ENCODE measurements around the gene LTC4S.
A peak's percentile ranks its signal among the peaks of the same experiment; 100 is the strongest.
"Not testable (repeated sequence)": the region's sequence is repeated elsewhere in the genome, so short reads cannot be mapped to it uniquely, and the experiment has no call there.

The LTC4S gene, protein sequence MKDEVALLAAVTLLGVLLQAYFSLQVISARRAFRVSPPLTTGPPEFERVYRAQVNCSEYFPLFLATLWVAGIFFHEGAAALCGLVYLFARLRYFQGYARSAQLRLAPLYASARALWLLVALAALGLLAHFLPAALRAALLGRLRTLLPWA

DNA sequence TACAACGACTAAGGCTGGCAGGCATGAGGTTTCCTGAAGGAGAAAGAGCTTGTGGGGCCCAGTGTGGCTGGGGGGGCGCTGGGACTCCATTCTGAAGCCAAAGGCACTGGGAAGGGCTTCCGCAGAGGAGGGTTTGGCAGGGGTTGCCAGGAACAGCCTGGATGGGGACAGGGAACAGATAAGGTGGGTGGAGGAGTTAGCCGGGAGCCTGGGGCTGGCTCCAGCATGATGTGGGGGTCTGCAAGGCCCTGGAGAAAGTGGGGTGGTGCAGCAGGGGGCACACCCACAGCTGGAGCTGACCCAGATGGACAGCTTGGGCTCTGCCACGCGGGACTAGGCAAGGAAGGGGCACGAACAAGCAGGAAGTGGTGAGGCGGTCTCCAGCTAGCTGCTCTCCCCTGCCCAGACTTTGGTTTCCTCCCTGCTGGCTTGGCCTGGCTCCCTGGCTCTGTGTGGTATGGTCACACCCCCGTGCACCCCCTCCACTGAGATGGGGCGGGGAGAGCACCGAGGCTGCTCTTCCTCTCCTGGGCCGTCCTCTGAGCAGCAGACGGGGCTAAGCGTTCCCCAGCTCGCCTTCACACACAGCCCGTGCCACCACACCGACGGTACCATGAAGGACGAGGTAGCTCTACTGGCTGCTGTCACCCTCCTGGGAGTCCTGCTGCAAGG, at the start of gene LTC4S:
Gene LTC4S (plus strand): TSS at position 519 of the 672 bp plus-strand sequence. CDS start 95 bp downstream, at position 614.
- peak; percentile 72 for DNase-seq

DNA sequence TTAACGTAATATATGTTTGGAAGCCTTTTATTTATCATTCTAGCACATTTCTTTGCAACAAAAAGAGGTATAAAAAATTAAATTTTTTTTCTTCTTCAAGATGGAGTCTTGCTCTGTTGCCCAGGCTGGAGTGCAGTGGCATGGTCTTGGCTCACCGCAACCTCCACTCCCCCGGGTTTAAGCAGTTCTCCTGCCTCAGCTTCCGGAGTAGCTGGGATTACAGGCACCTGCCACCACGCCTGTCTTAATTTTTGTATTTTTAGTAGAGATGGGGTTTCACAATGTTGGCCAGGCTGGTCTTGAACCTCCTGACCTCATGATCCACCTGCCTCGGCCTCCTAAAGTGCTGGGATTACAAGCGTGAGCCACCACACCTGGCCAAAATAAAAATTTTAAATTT, 49.7 kb upstream of the LTC4S start:
- DNase-seq: not testable (repeated sequence)

- DNase-seq: no peak
Observed at GRCh38 chr5:179746872-179747271, 46.9 kb upstream of the LTC4S start.

DNA sequence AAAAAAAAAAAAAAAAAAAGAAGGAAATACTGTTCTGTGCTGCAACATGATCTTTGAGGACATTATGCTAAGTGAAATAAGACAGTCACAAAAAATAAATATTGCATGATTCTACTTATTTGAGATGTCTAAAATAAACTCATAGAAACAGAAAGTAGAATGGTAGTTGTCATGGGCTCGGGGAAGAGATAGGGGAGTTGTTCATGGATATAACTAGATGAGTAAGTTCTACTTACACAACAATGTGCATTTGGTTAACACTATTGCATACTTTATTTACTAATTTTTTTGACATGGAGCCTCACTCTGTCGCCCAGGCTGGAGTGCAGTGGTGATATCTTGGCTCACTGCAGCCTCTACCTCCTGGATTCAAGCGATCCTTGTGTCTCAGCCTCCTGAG, 46.0 kb upstream of the LTC4S start:
- no peak for DNase-seq

DNA sequence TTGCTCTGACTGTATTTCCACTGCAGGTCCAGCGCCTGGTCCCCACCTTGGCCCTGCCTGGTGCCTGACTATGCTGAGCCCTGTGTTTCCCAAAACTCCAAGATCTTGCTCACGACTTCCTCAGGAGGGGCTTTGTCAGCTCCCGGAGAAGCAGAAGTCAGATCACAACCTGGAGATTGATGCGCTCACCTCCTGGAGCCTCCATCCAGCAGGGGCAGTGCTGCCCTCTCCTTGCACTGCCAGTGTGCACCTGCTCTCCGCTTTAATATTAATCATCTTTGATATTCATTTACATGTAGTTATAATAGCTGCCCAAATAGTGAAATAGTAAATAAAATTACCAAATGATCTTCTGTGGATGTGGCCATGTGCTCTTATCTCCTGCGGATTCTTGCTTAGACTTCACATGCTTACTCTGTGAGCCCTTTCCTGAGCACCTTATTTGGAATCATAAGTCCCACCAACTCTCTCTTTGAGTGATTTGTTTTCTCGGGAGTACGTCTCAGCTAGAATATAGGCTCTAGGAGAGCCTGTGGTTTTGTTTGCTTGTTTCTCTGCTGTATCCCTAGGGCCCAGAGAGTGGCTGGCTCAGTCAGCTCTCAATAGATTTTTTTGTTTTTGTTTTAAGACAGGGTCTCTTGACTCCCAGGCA, 43.8 kb upstream of the LTC4S start:
- DNase-seq: no peak

DNA sequence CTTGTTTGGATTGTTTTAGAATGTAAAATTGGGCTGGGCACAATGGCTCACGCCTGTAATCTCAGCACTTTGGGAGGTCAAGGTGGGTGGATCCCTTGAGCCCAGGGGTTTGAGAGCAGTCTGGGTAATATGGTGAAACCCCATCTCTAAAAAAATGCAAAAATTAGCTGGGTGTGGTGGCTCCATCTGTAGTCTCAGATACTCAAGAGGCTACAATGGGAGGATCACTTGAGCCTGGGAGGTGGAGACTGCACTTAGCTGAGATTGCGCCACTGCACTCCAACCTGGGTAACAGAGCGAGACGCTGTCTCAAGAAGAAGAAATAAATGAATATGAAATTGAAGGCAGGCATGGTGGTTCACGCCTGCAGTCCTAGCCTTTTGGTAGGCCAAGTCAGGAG, 39.8 kb upstream of the LTC4S start:
- DNase-seq: no peak

DNA sequence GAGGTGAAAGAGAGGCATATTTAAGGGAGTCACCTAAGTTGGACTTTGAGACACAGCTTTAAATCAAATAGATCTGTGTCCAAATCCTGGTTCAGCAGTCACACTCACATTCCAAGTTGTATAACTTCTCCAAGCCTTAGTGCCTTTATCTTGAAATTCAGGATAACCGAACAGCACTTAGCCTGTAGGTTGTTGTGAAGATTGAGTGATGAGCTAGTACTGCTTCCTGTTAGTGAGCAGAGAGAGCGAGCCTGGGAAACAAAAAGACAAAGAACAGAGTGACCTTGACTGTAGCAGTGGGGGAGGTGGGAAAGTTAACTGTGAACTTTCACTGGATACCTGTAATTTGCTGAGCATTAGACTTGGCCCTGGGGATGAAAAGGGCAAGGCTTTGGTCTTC, 38.8 kb upstream of the LTC4S start:
- DNase-seq: no peak

DNA sequence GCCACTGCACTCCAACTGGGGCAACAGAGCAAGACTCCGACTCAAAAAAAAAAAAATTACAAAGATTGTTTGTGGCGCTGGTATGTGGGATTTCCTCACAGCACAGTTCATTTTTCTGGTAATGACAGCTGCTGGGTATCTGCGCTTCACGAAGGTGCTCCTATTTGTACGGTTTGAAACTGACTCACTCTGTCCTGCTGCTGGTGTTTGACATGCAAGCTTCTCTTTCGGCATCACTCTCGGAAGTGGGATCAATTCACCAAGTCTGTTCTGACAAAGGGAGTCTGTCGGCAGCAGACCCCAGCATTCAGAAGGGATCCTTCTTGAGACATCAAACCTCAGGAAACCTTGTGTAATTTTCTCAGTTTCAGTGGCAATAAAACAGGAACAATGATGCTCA, 34.8 kb upstream of the LTC4S start:
- DNase-seq: no peak

DNA sequence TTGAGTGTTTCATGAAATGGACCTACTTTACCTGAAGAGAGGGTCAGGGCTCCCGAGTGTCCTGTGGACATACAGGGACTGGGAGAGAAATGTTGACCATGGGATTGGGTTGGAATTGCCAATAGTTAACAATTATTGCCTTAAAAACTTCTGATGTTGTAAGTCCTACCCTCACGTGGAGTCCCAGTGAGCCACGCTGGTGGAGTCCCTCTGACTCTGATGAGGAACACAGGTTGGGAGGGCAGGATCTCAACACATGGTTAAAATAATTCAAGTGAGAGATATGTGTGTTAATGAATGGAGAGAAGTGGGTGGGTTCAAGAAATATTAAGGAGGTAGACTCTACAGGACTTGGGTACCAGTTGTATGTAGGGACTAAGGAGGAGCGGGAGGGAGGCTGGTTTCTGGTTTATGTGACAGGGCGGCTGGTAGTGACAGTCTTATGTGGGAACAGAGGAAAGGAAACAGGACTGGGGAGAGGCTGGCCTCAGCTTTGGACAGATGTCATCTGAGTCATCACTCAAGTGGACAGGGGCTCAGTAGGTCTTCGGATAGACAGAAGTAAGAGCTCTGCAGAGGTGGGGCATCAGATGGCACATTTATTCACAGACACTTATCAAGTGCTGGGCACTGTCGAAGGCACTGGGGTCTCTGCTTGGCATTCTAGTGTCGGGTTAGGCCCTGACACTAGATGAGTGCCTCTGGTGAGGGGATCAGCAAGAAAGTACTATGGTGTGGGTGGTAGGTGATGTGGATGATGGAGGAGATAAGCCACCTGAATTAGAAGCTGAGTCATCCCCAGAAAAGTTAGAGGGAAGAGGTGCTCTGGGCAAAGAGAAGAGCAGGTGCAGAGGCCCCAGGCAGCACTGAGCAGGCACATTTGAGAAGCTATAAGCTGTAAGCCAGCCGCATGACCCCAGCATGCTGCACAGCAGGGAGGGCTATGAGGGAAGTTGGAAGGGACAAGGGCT, 33.9 kb upstream of the LTC4S start:
- no peak for DNase-seq

GRCh38 chr5:179762079-179762780, 31.6 kb upstream of the LTC4S start:
- peak; percentile 40 for DNase-seq

DNA sequence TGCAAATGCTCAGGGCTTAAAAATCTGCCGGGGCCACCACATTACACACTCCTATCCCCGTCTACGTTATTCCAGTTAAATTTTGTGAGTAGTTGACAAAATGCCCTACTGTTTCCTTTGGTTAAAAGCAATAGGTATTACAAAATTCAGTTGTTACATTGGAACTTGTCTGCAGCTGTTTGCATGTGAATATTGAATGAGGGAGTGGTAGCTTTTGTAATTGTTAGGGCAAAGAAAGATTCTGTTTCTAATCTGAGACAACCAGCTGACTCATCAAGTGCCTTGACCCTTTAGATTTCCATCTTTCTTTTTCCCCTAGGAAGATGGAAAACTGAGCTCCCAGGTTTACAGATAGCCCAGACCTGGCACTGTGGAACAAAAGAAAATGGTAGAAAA, 31.0 kb upstream of the LTC4S start:
- no peak for DNase-seq

- no peak for DNase-seq
Observed at GRCh38 chr5:179763215-179763945, 30.4 kb upstream of the LTC4S start.

DNA sequence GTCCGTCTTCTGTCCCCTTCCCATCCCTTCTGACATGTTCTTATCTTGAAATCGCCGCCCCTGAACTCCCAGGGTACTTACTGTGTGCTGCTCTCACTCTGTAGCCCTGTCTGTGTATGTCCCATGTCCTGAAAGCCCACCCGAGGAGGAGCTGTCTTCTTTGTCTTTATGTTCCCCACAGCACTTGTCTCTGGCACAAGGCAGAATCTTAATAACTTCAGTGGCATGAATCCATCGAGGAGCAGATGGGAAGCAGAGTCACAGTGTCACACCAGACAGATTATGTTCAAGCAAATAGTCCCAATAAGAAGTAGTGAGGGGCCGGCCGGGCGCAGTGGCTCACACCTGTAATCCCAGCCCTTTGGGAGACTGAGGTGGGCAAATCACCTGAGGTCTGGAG, 29.7 kb upstream of the LTC4S start:
- DNase-seq: no peak

GRCh38 chr5:179765400-179765799, 28.4 kb upstream of the LTC4S start:
- no peak for DNase-seq

GRCh38 chr5:179766021-179766725, 27.6 kb upstream of the LTC4S start:
- no peak for DNase-seq

GRCh38 chr5:179766726-179767455, 26.9 kb upstream of the LTC4S start:
- no peak for DNase-seq

DNA sequence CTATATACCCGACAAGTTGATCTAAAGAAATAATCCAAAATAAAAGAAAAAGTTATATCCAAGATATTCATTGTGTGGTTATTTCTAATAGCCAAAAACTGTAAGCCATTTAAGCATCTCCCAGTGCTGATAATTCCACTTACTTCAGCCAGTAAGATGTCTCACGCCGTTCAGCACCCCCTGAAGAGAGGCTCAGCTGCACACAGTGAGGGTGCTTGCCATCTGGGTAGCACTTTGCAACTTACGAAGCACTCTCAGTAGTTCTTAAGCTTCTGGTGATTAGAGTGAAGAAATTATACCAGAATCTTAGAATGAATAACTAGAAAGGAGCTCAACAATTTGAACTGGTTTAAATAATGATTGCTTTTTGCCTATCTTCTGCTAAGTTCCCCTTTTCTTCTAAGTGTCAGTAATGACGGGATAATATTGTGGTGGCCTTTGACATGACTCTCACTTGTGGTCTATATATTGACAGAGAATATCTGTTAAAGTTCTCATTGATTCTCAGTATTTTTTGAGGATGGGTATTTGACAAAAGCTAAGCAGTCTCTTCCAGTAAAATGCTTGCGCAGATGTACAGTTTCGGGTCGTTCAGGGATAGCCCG, 26.2 kb upstream of the LTC4S start:
- no peak for DNase-seq

DNA sequence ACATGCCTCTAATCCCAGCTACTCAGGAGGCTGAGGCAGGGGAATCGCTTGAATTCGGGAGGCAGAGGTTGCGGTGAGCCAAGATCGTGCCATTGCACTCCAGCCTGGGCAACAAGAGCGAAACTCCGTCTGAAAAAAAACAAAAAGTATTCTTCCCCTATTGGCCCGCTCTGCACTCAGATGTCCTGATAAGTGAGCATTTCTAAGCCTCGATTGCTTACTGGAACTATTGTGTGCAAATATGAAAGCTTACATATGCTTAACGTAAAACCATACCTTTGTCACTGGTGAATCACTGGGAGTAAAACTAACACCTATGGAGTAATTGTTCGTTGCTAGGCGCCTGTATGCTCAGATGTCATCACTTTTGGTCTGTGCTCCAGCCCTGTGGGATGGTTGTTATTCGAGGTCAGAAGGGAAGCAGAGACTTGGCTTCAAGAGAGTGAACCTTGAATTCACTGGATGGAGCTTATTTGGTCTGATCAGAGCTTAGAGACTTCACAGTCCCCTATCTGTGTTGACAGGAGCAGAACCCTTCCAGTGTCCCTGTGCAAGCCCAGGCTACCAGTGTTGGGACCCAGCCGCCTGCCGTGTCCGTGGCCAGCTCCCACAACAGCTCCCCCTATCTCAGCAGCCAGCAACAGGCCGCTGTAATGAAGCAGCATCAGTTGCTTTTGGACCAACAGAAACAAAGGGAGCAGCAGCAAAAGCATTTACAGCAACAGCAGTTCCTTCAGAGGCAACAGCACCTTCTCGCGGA, 25.3 kb upstream of the LTC4S start:
- no peak for DNase-seq

DNA sequence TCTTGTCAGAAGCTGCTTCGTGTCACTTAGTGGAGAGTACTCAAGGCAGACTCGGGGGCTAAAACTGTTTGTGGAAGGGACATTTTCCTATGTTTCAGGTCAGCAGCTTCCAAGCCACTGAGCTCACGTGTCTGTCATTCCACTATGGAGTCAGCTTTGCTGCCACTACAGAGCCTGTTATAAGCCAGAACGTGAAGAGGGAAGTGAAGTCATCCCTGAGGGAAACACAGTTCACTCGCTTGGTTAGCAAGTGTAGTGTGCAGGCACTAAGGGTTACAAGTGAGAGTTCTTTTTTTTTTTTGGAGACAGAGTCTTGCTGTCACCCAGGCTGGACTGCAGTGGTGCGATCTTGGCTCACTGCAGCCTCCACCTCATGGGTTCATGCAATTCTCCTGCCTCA, 24.5 kb upstream of the LTC4S start:
- no peak for DNase-seq
